Endothelial cell (in vitro differentiated cells): ENCODE results near the gene FAM98B. TPM values are rescaled to one million over a fixed set of nuclear protein-coding genes. Genes with fewer than 3 reads are reported as not detected.

Experiments
- DNase-seq: peaks from one replicate; pipeline ENCODE4 v3.0.0; 2021; ENCODE audit warnings: low spot score
- H3K27ac Mint-ChIP-seq: one replicate; pipeline ENCODE4 v1.8.0; 2021; ENCODE audit warnings: mixed read lengths, inconsistent platforms; ENCODE audit not compliant: unreplicated experiment
- H3K27me3 Mint-ChIP-seq: one replicate; pipeline ENCODE4 v1.8.0; 2021; ENCODE audit warnings: mild to moderate bottlenecking, moderate library complexity, mixed read lengths, inconsistent platforms; ENCODE audit not compliant: unreplicated experiment
- H3K36me3 Mint-ChIP-seq: one replicate; pipeline ENCODE4 v1.8.0; 2021; ENCODE audit warnings: mild to moderate bottlenecking, low read depth, mixed read lengths, inconsistent platforms; ENCODE audit not compliant: unreplicated experiment
- H3K4me1 Mint-ChIP-seq: one replicate; pipeline ENCODE4 v1.8.0; 2021; ENCODE audit warnings: mild to moderate bottlenecking, mixed read lengths, inconsistent platforms; ENCODE audit not compliant: unreplicated experiment
- H3K4me3 Mint-ChIP-seq: one replicate; pipeline ENCODE4 v1.8.0; 2021; ENCODE audit warnings: mild to moderate bottlenecking, mixed read lengths, inconsistent platforms; ENCODE audit not compliant: unreplicated experiment
- H3K9me3 Mint-ChIP-seq: one replicate; pipeline ENCODE4 v1.8.0; 2021; ENCODE audit warnings: mixed read lengths, inconsistent platforms; ENCODE audit not compliant: unreplicated experiment
- CTCF ChIP-seq: fragments of 200-600 bp; sonication (generic); IDR thresholded peaks from one replicate; pipeline ENCODE4 v1.5.0; 2021; ENCODE audit warnings: antibody characterized with exemption; ENCODE audit not compliant: unreplicated experiment
- total RNA-seq: library from RNA; stranded (reverse); fragmentation: NEBNext Ultra II Directional; extraction: Animal tissue kit (Norgen Biotek cat#: 25700); gene quantifications from one replicate; pipeline ENCODE4 v1.2.1, GENCODE V29; 2021; ENCODE audit not compliant: unreplicated experiment

Gene FAM98B
- total RNA-seq, 1 donor from 2014 or later = 24.6 TPM

GRCh38 chr15:38503496-38503895 is 49.6 kb downstream of the FAM98B start:
- TF ChIP-seq CTCF = no peak
- Mint-ChIP-seq H3K36me3 (no peaks in the 10 kb centered on the region), H3K4me3 (no peak overlapping the region), H3K4me1 (peaks cover 2% of the 10 kb centered on the region), H3K27ac (no peak overlapping the region), H3K9me3 (no peaks in the 10 kb centered on the region), H3K27me3 (no peaks in the 10 kb centered on the region)
- no peak for DNase-seq

GRCh38 chr15:38504680-38505467 is 50.9 kb downstream of the FAM98B start:
- Mint-ChIP-seq H3K27ac (no peak overlapping the region), H3K27me3 (no peaks in the 10 kb centered on the region), H3K36me3 (no peaks in the 10 kb centered on the region), H3K9me3 (no peaks in the 10 kb centered on the region), H3K4me3 (no peak overlapping the region), H3K4me1 (peaks cover under 1% of the 10 kb centered on the region)
- no peak for DNase-seq
- TF ChIP-seq CTCF = no peak

- H3K4me1 Mint-ChIP-seq = no peaks in the 10 kb centered on the region
- H3K27me3 Mint-ChIP-seq = no peaks in the 10 kb centered on the region
- no peak overlapping the region for H3K27ac Mint-ChIP-seq
- no peaks in the 10 kb centered on the region for H3K9me3 Mint-ChIP-seq
- no peaks in the 10 kb centered on the region for H3K36me3 Mint-ChIP-seq
- no peak for DNase-seq
- TF ChIP-seq CTCF = no peak
- H3K4me3 Mint-ChIP-seq = no peak overlapping the region
Measured at GRCh38 chr15:38506997-38507396, 53.1 kb downstream of the FAM98B start.

- TF ChIP-seq CTCF = no peak
- H3K4me1 Mint-ChIP-seq = no peaks in the 10 kb centered on the region
- DNase-seq = no peak
- no peak overlapping the region for H3K4me3 Mint-ChIP-seq
- H3K9me3 Mint-ChIP-seq = no peaks in the 10 kb centered on the region
- no peaks in the 10 kb centered on the region for H3K27me3 Mint-ChIP-seq
- H3K27ac Mint-ChIP-seq = no peak overlapping the region
- H3K36me3 Mint-ChIP-seq = no peaks in the 10 kb centered on the region
Measured at GRCh38 chr15:38507570-38507969, 53.6 kb downstream of the FAM98B start.

- Mint-ChIP-seq H3K4me1 (peaks cover 1% of the 10 kb centered on the region), H3K27ac (no peak overlapping the region), H3K4me3 (no peak overlapping the region), H3K36me3 (no peaks in the 10 kb centered on the region), H3K27me3 (no peaks in the 10 kb centered on the region), H3K9me3 (no peaks in the 10 kb centered on the region)
- no peak for DNase-seq
- no peak for TF ChIP-seq CTCF
Measured at GRCh38 chr15:38508647-38509046, 54.7 kb downstream of the FAM98B start.
